CD4-positive, alpha-beta T cell (primary cell): Measurements from ENCODE around the gene RAPGEF4. TPM values are rescaled to one million over a fixed set of nuclear protein-coding genes. Genes with fewer than 3 reads are reported as not detected.
A peak's percentile ranks its signal among the peaks of the same experiment; 100 is the strongest.

Source experiments
- ATAC-seq: fragments of 200-7000 bp; cut with Tn5 transposase; one replicate; pipeline ENCODE4 v1.10.0; 2022; ENCODE audit warnings: mild to moderate bottlenecking; ENCODE audit not compliant: poor library complexity
- CTCF ChIA-PET: fragments of 350-600 bp; sonication (Branson Sonifier 250); formaldehyde crosslinking; loops from one replicate; lab custom pipeline; 2021; ENCODE audit warnings: antibody characterized with exemption, inconsistent platforms; lab: Charles Lee
- POLR2A ChIA-PET: fragments of 350-600 bp; sonication (Branson Sonifier 250); formaldehyde crosslinking; loops from one replicate; lab custom pipeline; 2021; ENCODE audit warnings: antibody characterized with exemption, inconsistent platforms; lab: Charles Lee
- DNase-seq, 14 experiments: peaks; one replicate each; pipeline ENCODE4 v3.0.0-alpha.2; 2013 to 2020; ENCODE audit warnings: mixed read lengths in 2 of 14
- H3K27ac ChIP-seq, 2 donors: one replicate each; pipeline versions ENCODE4 v1.5.1 to v1.7.0; 2013; ENCODE audit warnings: low read length in 2 of 2, low read depth in 1 of 2, mild to moderate bottlenecking in 1 of 2
- H3K27me3 ChIP-seq, 2 experiments: 1 replicate in 1 of 2; 2 replicates in 1 of 2; pipeline versions ENCODE4 v1.6.1 to v1.7.0; 2013; ENCODE audit warnings: low read length in 2 of 2, control low read depth in 1 of 2, mild to moderate bottlenecking in 1 of 2, moderate library complexity in 1 of 2; ENCODE audit not compliant: insufficient read depth in 2 of 2, control insufficient read depth in 1 of 2
- H3K36me3 ChIP-seq: one replicate; pipeline ENCODE4 v1.6.1; 2013; ENCODE audit warnings: low read length, control low read depth; ENCODE audit not compliant: insufficient read depth
- H3K4me1 ChIP-seq: one replicate; pipeline ENCODE4 v1.6.1; 2013; ENCODE audit warnings: low read length, control low read depth; ENCODE audit not compliant: insufficient read depth
- H3K4me3 ChIP-seq: one replicate; pipeline ENCODE4 v1.5.1; 2013; ENCODE audit warnings: mild to moderate bottlenecking, low read length, moderate library complexity
- H3K9me3 ChIP-seq, 2 experiments: 1 replicate in 1 of 2; 2 replicates in 1 of 2; pipeline versions ENCODE4 v1.6.1 to v1.7.0; 2013; ENCODE audit warnings: low read length in 2 of 2, mild to moderate bottlenecking in 2 of 2, control low read depth in 1 of 2, moderate library complexity in 1 of 2; ENCODE audit not compliant: control insufficient read depth in 1 of 2, insufficient read depth in 1 of 2
- H3K27ac Mint-ChIP-seq: one replicate; pipeline ENCODE4 v1.8.0; 2020; ENCODE audit warnings: mixed read lengths
- H3K27me3 Mint-ChIP-seq: one replicate; pipeline ENCODE4 v1.8.0; 2021; ENCODE audit warnings: mixed read lengths
- H3K36me3 Mint-ChIP-seq: one replicate; pipeline ENCODE4 v1.8.0; 2021; ENCODE audit warnings: low read depth, mixed read lengths
- H3K4me1 Mint-ChIP-seq: one replicate; pipeline ENCODE4 v1.8.0; 2021; ENCODE audit warnings: low read depth, mixed read lengths
- H3K4me3 Mint-ChIP-seq: one replicate; pipeline ENCODE4 v1.8.0; 2020; ENCODE audit warnings: mild to moderate bottlenecking, mixed read lengths
- H3K9me3 Mint-ChIP-seq: one replicate; pipeline ENCODE4 v1.8.0; 2020; ENCODE audit warnings: mixed read lengths
- CTCF ChIP-seq: fragments of 200-600 bp; IDR thresholded peaks from one replicate; pipeline ENCODE4 v1.8.0; 2022; ENCODE audit warnings: antibody characterized with exemption, mild to moderate bottlenecking
- intact Hi-C, 2 experiments: fragments of 100-400 bp; cut with DNase I in 1 of 2; cut with micrococcal nuclease in 1 of 2; formaldehyde crosslinking; loops; one replicate each; pipeline versions ENCODE4 v1.15.1 to v1.9.0; 2023 to 2025; cut with DNase I, micrococcal nuclease
- polyA plus RNA-seq, 2 donors: library from polyadenylated mRNA; unstranded; fragments of 120-200 nt; gene quantifications; one replicate each; pipeline ENCODE4 v1.2.1, GENCODE V29; 2013
- total RNA-seq, 174 experiments: library from RNA in 2 of 174; stranded (reverse) in 2 of 174; gene quantifications; one replicate each; pipeline ENCODE4 v1.2.3 and lab custom pipeline; 2021 to 2026

The RAPGEF4 gene
- under 1 TPM; 0.69 to 0.73 TPM for total RNA-seq
- 0.18 TPM for polyA plus RNA-seq (2013, experiment 1 of 2)
- 0.29 TPM for polyA plus RNA-seq (2013, experiment 2 of 2)
- total RNA-seq (lab: John Stamatoyannopoulos, UW), result 0 to 2.4 (median 0.37) reads per million in 172 experiments

- DNase-seq, result no peak
- Mint-ChIP-seq H3K27me3 (peaks cover 73% of the 10 kb centered on the region), H3K4me3 (peak within 1 kb of the TSS; percentile 79), H3K9me3 (no peaks in the 10 kb centered on the region), H3K4me1 (peaks cover 6% of the 10 kb centered on the region), H3K36me3 (no peaks in the 10 kb centered on the region), H3K27ac (no peak within 1 kb of the TSS)
- intact Hi-C loops, result no loop called here
- POLR2A ChIA-PET, result no interaction called here
- H3K9me3 ChIP-seq, result no peaks in the 10 kb centered on the region
- no peaks in the 10 kb centered on the region for H3K36me3 ChIP-seq
- TF ChIP-seq CTCF, result no peak
- ATAC-seq, result no peak
- peak within 1 kb of the TSS; percentile 16 for H3K4me3 ChIP-seq
- no peak within 1 kb of the TSS for H3K27ac ChIP-seq
- peaks cover 9% of the 10 kb centered on the region for H3K4me1 ChIP-seq
- CTCF ChIA-PET, result no interaction called here
- peaks cover 30 to 47% of the 10 kb centered on the region in 2 experiments for H3K27me3 ChIP-seq
These were observed at the start of gene RAPGEF4 for GRCh38 chr2:172735582-172736423. TSS of gene RAPGEF4 (plus strand) at chr2:172735845. CDS start at chr2:172735984, 139 bp downstream.

- Histone ChIP-seq H3K4me1 (peaks cover 16% of the 10 kb centered on the region), H3K27ac (no peak overlapping the region), H3K36me3 (no peaks in the 10 kb centered on the region), H3K9me3 (no peaks in the 10 kb centered on the region), H3K27me3 (no peaks in the 10 kb centered on the region), H3K4me3 (no peak overlapping the region)
- no peak for ATAC-seq
- no peak for TF ChIP-seq CTCF
- ChIA-PET CTCF (no interaction called here), POLR2A (interaction anchor here (0.9 to 1.1 kb wide), 2 partner anchors 137 to 197 kb away, joined by 3 to 5 read pairs; partner anchors contain the start of gene PDK1)
- Mint-ChIP-seq H3K4me1 (peaks cover 26% of the 10 kb centered on the region), H3K27me3 (no peaks in the 10 kb centered on the region), H3K36me3 (peaks cover 3% of the 10 kb centered on the region), H3K4me3 (no peak overlapping the region), H3K9me3 (no peaks in the 10 kb centered on the region), H3K27ac (peak overlapping the region; percentile 57)
- DNase-seq, result peak in 3 of 14 experiments; percentile 20 to 56 (median 38)
- intact Hi-C loops, result no loop called here
These were observed 42.6 kb upstream of the RAPGEF4 start for GRCh38 chr2:172693037-172693436.

- Mint-ChIP-seq H3K27me3 (no peaks in the 10 kb centered on the region), H3K9me3 (no peaks in the 10 kb centered on the region), H3K4me3 (peak overlapping the region; percentile 60), H3K36me3 (no peaks in the 10 kb centered on the region), H3K4me1 (peaks cover 26% of the 10 kb centered on the region), H3K27ac (peak overlapping the region; percentile 57)
- TF ChIP-seq CTCF, result no peak
- DNase-seq (peak in 2 of 14 experiments; percentile 4 to 11), ATAC-seq (peak; percentile 34)
- Histone ChIP-seq H3K4me1 (peaks cover 16% of the 10 kb centered on the region), H3K36me3 (no peaks in the 10 kb centered on the region), H3K27me3 (no peaks in the 10 kb centered on the region), H3K27ac (no peak overlapping the region), H3K9me3 (no peaks in the 10 kb centered on the region), H3K4me3 (no peak overlapping the region)
- intact Hi-C loops, result no loop called here
- ChIA-PET POLR2A (interaction anchor here (0.9 to 1.1 kb wide), 2 partner anchors 137 to 198 kb away, joined by 3 to 5 read pairs; partner anchors contain the start of gene PDK1), CTCF (no interaction called here)
These were observed 41.9 kb upstream of the RAPGEF4 start for GRCh38 chr2:172693529-172694455.
